NCI-H2227 (cell line): ENCODE measurements around the gene EFS.
"Not testable (repeated sequence)": the region's sequence is repeated elsewhere in the genome, so short reads cannot be mapped to it uniquely, and the experiment has no call there.

Experiments used
- DNase-seq: peaks from one replicate; lab custom pipeline; 2025; ENCODE audit not compliant: unreplicated experiment; lab: John Stamatoyannopoulos, UW

EFS gene, protein sequence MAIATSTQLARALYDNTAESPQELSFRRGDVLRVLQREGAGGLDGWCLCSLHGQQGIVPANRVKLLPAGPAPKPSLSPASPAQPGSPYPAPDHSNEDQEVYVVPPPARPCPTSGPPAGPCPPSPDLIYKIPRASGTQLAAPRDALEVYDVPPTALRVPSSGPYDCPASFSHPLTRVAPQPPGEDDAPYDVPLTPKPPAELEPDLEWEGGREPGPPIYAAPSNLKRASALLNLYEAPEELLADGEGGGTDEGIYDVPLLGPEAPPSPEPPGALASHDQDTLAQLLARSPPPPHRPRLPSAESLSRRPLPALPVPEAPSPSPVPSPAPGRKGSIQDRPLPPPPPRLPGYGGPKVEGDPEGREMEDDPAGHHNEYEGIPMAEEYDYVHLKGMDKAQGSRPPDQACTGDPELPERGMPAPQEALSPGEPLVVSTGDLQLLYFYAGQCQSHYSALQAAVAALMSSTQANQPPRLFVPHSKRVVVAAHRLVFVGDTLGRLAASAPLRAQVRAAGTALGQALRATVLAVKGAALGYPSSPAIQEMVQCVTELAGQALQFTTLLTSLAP

DNA sequence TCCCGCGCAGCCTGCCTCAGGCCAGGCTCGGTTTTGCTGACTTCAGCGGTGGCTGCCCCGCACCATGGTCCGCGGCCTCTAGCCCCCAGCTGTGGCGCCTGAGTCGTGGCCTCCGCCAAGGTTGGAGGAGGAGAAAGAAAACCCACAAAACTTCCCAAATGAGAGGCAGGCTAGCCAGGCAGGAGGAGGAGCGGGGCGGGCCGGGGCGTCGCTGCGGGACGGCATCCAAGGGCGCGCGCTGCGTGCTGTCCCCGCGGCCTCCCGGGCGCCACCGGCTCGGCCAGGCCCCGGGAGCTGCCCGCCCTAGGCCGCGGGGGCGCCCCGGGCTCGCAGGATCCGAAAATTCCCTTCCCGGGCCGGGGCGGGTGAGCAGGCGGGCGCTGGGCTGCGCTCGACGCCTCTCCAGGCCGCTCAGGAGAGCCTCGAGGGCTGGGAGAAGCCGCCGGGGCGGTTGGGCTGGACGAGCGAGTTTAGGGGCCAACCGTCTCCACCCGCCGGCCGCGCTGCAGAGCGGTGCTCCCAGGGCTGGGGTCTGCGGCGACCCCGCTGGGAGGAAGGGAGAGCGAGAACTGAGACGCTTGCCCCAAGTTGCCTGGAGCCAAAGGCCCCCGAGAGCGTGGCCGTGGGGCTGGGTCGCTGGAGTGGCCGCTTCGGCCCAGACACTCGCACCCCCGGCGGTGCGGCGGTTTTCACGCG is at the start of gene EFS:
TSS of gene EFS (minus strand) at position 137 of the 696 bp plus-strand sequence. CDS start 147 bp downstream, outside the sequence.
- DNase-seq, result no peak

DNA sequence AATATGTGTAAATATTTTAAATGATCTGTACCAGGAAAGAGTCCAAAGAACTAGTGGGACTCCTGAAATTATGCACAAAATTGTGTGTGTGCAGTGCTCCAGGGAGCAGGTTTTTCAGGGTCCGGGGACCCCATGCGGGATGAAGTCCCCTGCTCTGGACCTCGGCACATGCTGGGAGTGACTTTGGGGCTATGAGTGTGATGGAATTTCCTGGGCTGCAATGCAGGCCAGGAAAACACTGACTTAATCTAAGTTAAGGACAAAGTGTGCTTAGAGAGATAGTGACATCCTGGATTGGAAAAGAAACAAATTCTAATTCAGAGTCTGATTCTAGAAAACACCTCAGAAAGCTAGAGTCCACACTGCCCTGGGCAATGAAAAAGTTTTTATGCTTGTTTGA is 49.3 kb upstream of the EFS start:
- no peak for DNase-seq

DNA sequence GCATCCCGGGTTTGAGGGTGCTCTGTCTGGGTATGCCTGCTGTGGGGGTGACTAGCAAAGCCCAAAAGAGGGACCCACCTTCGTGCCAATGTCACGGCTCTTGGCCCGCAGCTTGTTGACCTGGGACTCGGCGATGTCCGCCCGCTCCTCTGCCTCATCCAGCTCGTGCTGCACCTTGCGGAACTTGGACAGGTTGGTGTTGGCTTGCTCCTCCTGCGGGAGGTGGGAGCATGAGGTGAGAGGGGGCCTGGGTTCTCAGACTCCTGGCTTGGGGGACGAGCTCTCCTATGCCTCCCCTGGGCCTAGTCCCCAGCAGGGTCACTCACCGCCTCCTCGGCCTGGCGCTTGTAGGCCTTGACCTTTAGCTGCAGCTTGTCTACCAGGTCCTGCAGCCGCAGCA is 48.7 kb upstream of the EFS start:
- DNase-seq, result no peak

DNA sequence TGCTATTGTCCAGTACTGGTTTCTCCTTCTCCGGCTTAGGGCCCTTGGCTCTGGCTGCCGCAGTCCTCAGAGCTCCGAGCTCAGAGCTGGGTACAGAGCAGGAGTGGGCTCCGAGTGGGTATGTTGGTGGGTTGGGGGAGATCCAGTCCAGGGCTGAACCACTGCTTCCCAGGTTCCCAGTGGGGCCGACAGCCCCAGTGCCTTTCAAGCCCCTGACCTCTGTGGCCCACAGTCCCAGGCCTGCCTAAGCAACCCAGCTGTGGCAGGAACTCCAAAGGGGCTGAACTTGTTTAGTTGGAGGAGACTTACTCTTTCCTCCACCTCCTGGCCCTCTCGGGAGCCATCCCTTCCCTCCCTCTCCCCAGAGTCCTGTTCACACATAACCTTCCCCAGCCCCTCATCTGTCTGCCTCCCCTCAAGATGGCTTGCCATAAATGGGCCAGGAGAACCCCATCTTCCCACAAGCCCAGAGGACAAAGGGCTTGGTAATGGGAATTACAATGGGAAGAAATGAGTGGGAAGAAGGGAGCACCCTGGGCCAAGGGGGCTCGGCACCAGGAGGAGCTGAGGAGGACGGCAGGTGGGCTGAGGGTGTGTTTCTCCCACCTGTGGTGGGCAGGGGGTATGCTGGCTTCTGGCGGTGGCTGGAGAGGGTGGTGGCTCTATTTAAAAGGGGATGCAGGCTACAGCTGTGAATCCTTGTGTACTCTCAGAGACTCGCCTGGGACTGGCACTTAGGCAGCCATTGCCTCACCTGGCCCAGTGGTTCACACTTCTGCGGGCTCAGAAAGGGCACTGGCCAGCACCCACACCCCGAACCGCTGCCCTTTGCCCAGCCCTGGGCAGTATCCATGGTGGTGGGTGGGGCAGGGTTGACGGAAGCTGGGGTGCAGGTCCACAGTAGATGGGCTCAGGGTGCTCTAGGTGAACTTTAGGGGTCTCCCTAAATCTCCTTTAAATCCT is 46.9 kb upstream of the EFS start:
- DNase-seq, result no peak

DNA sequence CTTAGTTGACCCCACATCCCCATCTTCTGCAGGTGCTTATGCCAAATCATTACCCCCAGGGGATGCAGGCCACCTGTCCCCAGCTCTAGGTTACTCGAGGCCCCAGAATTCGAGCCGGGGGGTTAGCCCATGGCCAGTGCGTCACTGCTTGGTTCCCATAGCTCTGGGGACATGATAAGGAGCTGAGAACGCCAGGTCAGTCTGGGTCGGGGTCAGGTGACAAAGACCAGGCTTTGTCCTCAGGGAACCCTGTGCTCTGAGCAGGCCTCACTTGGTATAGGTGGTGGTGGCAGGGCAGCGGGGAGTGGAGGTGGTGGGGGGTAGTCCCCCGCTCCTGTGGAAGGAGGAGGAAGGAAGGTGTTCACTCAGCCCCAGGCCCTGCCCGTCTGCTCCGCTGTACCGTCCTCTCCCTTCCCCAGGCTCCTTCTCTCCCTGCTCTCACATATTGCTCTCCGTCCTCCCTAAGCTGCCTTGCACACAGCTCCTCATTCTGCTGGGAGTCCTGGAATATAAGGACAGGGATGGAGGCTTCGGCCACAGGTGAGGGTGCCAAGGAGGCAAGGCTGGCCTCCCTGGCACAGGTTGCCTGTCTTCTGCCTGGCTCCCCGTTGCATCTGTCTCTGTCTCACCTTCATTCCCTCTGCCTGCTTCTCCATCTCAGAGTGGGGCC is 45.1 kb upstream of the EFS start:
- no peak for DNase-seq

DNA sequence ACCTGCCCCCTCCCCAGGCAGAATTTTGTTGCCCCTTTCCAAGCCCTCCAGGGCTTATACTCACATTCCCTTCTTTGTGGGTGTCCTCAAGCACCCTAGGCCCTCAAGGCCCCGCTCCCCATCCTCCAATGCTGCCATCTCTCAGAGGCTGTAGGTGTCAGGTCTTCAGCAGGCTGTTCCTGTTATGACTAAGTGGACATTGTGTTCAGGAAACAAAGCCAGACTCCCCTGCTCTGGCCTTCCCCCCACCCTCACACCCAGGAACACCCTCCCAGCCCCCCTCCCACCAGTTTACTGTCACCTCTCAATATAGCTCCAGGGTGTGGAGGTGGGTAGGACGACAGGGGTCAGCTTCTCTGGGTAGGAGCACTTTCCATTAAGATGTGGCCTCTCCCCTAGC is 44.5 kb upstream of the EFS start:
- no peak for DNase-seq

DNA sequence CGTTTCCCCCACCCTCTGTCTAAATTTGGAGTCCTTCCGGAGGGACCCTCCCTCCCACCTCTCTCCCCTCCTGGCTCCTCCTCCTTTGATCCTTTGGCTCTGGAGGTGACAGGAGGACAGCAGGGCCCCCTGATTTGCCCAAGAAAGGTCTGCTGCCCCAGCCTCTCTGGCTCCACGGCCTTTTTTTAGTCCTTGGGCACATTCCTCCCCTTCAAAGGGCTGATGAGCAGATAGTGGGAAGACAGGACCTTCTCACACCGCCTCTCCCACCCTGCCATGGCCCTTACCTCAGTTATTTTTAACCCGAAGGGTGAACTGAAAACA is 43.3 kb upstream of the EFS start:
- no peak for DNase-seq

DNA sequence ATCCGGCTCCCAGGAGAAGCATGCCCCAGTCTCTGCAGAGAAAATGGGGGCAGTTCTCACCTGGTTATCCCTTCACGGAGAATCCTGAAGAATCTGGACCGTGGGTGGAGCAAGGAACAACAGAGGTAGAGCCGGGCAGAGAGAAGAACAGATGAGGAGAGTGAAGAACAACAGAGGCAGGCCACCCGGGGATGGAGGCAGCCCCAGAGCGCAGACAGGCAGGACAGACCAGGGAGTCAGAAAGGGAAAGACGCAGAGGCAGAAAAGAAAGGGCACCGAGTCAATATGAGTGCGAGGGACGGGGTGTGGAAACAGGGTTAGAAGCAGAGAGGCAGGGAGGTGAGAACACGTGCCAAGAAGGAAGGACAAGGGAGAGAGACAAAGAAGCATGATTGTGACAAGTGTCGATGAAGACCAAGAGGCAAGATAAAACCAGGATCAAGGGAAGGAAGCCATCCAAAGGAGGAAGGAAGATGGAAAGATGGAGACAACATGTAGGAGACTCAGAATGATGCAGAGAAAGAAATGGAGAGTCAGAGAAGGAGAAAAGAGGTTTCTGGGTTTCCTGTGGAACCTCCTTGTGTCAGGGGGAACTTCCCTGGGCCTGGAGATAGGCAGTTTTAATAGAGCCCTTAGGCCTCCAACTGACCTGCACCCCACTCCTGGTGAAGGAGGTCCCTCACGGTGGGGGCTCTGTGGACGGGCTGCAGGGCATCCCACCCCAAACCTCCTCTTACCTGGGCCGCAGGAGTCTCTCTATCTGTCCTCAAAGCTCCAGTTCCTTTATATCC is 42.7 kb upstream of the EFS start, which contains the start of gene MYH6:
TSS of gene MYH6 (minus strand) at position 758 of the 791 bp plus-strand sequence. CDS start 1,050 bp downstream, outside the sequence.
- DNase-seq, result no peak

DNA sequence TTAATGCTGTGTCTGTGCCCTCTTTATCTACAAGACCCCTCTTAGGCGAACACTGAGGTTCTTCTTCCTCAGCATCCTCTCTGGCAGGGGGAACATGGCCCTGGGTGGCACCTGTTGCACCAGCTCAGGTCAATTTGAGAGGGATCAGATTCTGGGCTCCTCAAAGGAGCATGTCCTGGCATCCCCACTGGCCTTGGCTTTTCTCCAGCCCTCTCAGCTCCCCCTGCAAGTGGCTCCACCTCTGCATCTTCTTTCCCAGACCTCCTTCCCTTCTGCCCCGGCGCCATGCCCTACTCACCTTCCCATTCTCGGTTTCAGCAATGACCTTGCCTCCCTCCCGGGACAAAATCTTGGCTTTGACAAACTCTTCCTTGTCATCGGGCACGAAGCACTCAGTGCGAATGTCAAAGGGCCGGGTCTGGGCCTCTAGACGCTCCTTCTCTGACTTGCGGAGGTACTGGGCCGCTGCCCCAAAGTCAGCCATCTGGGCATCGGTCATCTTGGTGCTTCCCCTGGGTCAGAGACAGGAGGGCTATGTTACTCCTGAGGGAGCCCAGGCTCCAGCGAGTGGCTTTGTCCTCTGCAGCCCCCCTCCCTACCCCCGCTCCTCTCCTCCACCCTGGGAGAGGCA is 41.9 kb upstream of the EFS start:
- no peak for DNase-seq

DNA sequence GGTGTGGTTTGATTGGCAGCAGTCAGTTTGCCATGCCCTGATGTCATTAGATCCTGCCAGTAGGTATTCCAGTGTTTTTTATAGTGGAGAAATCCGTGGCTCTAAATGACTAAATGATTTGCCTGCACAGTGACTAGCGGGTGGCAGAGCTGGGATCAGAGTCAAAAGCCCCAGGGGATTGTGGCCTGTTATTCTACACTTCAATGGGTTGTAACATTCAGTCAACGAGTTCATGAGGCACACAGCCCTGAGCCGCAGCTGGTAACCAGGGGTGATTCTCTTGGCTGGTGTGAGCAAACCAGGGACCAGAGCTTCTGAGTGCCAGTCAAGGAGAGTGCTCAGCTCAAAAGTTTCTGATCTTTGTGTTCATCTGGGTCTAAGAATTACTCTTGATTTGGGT is 41.3 kb upstream of the EFS start:
- DNase-seq, result no peak

DNA sequence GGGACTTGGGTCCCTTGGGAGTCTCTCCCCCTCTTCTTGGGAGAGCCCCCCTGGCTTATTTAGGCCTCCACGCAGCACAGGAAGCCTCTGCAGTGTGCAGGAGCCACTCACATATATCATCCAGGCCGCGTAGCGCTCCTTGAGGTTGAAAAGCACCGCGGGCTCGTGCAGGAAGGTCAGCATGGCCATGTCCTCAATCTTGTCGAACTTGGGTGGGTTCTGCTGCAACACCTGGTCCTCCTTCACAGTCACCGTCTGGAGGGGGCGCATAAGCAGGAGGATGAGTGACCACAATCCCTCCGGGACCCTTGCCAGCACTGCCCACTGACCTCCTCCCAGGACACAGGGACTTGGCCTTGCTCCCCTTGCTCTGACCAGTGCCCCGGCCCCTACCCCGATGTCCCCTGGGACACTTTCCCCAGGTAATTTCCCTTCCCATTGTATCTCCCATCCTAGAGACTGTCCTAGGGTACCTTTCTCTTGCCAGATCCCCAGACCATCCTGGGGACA is 40.6 kb upstream of the EFS start:
- DNase-seq, result no peak

DNA sequence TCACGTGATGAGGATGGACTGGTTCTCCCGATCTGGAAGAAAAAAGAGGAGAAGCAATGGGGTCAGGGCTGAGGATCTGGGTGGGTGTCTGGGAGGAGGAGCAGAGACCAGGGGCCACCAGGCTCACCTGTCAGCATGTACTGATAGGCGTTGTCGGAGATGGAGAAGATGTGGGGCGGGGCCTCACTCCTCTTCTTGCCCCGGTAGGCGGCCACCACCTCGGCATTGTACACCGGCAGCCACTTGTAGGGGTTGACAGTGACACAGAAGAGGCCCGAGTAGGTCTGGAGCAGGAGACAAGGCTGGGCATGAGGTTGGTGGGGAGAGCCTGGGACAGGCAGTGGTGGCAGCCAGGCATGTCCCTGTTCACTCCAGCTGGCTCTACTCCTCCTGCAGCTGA is 40.1 kb upstream of the EFS start:
- no peak for DNase-seq

DNA sequence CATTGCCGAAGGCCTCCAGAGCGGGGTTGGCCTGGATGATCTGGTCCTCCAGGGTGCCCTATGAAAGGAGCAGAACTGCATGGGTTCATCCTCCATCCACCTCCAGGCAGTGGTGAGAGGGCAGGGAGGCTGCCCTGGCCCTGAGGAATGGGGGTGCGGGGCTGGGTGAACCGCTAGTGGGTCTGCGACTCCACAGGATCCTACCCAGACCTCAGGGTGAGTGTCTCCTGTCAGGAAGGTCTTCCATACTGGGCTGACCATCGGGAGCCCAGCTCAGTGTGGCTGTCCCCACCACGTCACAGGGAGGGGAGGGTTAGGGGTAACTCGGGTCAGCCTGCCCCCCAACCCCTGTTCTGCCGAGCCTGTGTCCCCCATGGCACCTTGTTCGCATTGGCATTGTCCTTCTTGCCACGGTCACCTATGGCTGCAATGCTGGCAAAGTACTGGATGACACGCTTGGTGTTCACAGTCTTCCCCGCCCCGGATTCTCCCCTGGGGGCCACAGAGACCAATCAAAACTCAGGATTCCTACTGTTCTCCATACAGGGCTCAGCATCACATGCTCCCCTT is 39.4 kb upstream of the EFS start:
- no peak for DNase-seq

DNA sequence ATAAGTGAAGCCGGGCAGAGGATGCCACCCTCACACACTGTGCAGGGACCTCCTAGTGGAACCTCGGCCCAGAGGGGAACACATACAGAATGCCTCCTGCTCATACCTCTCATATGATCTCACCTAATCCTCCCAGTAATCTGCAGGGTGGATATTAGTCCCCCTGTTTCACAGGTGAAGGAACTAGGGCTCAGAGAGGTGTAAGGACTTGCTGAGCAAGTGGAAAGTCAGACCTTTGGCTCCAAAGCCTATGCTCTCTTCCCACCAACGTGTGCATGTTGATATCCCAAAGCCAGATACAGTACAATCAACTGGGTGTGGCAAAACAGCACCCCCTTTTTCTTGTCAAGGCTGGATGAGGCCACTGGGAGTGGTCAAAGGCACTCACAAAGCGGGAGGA is 38.9 kb upstream of the EFS start:
- DNase-seq, result no peak

DNA sequence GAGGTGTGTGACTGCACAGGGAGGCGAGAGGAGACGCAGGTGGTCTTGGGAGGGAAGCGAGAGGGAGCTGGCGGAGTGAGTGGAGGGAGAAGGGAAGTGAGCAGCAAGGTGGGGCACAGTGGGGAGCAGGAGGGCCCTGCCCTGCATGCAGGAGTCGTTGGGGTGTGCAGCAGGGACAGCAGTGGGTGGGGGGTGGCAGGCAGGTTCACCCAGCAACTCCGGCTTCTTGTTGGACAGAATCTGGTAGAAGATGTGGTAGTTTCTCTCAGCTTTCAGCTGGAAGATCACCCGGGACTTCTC is 38.1 kb upstream of the EFS start:
- DNase-seq, result no peak

DNA sequence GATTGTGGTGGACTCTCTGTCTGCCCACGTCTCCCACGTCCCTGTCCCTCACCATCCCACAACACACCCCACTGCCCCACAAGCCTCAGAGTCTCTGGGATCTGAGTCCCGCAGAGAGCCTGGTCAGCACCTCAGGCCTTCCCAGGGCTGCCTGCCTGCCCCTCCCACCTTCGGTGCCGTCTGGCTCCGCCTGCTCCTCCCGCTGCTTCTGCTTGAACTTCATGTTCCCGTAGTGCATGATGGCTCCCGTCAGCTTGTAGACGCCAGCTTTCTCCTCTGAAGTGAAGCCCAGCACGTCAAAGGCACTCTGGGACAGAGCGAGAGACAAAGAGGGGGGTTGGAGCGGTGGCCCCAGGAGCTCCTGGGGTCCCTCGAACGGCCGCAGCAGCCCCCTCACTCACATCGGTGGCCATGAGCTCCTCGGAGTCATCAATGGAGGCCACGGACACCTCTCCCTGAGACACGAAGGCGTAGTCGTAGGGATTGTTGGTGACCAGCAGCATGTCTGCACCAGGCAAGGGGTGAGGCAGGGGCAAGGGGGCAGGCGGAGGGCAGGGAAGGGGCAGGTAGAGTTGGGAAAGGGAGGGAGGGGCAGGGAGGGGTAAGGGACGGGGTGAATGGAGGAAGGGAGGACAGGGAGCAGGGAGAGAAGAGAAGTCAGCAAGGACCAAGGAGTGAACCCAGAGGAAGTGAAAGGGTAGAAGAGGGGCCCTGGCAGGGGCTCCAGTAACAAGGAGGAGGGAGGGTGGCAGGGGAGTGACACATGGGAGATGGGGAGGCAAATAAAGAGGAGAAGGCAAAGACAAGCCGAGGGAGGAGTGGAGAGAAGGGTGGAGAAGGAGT is 37.5 kb upstream of the EFS start:
- DNase-seq, result no peak

DNA sequence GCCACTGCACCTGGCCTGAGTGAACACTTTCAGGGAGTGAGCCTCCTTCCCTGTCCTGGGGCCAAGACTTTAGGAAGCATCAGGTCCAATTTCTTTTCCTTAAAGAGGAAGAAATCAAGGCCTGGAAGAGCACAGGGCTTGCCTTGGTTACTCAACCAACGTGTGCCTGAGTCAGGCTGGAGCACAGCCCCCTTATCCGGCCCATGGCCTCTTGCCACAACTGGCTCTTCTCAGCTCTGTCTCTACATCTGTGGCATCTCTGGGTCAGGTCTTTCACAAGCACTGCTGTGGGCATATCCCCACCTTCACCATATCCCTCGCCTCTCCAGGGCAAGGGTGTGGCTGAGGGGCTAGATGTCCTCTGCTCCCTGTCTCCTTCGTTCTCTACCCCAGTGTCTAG is 36.3 kb upstream of the EFS start:
- no peak for DNase-seq

DNA sequence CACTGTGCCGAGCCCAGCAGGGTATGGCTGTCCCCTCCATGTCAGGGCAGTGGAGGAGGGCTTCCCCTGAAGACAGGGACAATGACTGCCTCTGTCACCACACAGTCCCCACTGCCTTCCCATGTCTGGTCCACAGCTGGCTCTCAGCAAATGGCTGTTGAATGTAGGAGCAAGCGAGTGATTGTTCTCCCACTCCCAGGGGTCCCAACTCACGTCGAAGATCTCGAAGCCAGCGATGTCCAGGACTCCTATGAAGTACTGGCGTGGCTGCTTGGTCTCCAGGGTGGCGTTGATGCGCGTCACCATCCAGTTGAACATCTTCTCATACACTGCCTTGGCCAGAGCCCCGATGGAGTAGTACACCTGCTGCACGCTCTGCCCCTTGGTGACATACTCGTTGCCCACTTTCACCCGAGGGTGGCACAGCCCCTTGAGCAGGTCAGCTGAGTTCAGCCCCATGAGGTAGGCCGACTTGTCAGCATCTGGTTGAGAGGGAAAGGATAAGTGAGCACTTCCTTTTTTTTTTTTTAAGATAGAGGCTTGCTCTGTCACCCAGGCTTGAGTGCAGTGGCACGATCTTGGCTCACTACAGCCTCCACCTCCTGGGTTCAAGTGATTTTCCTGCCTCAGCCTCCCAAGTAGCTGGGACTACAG is 35.7 kb upstream of the EFS start:
- not testable (repeated sequence) for DNase-seq
